GM12891 (cell line): ENCODE results near the gene PGP.

Source experiments
- POLR2A ChIP-seq: IDR thresholded peaks from 2 replicates; pipeline ENCODE4 v1.6.1; 2011; ENCODE audit warnings: low read depth, low read length, control low read depth
- POLR2AphosphoS5 ChIP-seq: IDR thresholded peaks from 2 replicates; pipeline ENCODE4 v1.6.1; 2011; ENCODE audit warnings: low read depth, low read length, control low read depth

GRCh38 chr16:2205104-2205966 lies 9.3 kb downstream of the PGP start, which contains the start of gene MLST8:
- peak; percentile 78 for TF ChIP-seq POLR2A
- TF ChIP-seq POLR2AphosphoS5: peak; percentile 88
